GM12892 (cell line): ENCODE measurements around the gene SLC16A3.
"Not testable (repeated sequence)": the region's sequence is repeated elsewhere in the genome, so short reads cannot be mapped to it uniquely, and the experiment has no call there.

Source experiments
- DNase-seq: peaks from one replicate; pipeline ENCODE4 v3.0.0; 2011; ENCODE audit not compliant: insufficient read length
- FAIRE-seq: peaks from 2 replicates; lab custom pipeline; 2011; peaks lifted over from hg19 to GRCh38; lab: Jason Lieb, UNC
- POLR2A ChIP-seq: IDR thresholded peaks from 2 replicates; pipeline ENCODE4 v1.6.1; 2011; ENCODE audit warnings: low read depth, low read length, control low read depth
- POLR2AphosphoS5 ChIP-seq: IDR thresholded peaks from 2 replicates; pipeline ENCODE4 v1.6.1; 2011; ENCODE audit warnings: low read depth, low read length, control low read depth
- TAF1 ChIP-seq: IDR thresholded peaks from 2 replicates; pipeline ENCODE4 v1.6.1; 2011; ENCODE audit warnings: low read depth, mild to moderate bottlenecking, control low read depth, low read length, borderline replicate concordance

The SLC16A3 gene

DNA sequence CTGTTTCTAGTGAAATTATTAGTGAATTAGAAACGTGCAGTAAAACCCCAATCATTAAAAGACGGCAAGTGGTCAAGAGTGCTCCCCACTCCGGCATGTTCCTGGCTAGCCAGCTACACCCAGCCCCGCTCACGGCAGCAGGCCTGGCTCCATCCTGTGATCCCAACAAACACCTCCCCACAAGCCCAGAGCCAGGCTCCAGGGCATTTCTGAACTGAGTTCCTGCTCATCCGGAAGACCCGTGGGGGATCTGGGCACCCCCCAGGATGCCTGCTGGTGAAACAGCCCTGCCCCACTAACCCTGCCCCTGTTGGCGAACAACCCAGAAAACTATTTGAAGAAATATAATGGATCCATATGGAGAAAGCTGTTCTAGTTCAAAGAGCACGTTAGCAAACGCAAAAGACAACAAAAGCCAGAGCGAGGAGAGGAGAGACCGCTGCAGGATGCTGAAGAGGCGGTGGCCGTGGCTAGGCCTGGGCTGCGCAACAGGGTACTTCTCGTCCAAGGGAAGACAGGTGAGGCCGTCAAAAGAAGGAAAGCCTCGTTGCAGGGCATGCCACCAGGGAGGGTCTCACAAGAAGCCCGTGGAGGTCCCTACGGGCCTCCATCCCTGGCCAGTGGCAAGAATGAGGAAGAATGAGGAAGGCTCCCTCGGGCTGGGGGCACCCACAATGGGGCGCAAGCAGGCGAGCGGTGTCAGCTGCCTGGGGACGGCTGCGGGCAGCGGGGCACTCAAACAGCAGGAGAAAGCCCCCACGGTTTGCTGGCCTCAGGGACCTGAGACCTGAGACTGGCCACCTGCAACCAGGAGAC, 19.2 kb downstream of the SLC16A3 start:
- FAIRE-seq: no peak
- DNase-seq: no peak
- TF ChIP-seq TAF1 (no peak), POLR2A (no peak; the same call in 1 of the 2 replicates), POLR2AphosphoS5 (peak; percentile 60)

GRCh38 chr17:82248815-82249674, 20.2 kb downstream of the SLC16A3 start:
- FAIRE-seq (no peak), DNase-seq (no peak)
- TF ChIP-seq POLR2A: peak; percentile 26
- TF ChIP-seq POLR2AphosphoS5: no peak; the same call in 1 of the 2 replicates

DNA sequence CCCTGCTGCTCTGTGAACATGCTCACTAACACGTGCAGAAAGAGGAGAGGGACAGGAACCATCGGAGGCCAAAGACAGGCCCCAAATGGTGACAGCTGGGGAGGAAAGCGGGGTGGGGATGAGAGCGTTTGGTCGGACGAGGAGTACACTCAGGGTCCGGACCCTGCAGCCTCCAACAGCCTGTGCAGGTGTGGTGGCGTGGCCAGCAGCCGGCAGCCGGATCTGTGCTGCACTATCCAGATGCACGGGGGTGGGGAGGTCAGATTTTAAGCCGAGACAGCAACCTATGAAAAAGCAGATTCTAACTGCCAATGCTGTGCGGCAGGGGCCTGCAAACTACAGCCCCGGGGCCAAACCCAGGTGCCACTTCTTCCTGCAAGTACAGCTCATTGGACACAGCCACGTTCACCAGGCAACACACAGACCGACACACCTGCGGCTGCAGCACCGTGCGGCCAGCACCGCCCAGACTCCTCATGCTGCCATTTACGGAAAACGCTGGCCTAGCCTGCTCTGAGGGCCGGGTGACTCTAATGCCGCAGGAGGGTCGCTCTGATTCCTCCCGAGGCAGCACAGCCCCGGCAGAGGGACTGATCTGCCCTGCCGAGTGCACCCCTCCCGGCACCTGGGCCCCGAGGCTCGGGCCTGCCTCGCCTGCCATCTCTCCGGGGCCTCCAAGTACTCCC, 21.2 kb downstream of the SLC16A3 start:
- TF ChIP-seq POLR2A (no peak; the same call in none of the 2 replicates), TAF1 (no peak), POLR2AphosphoS5 (no peak; the same call in 1 of the 2 replicates)
- FAIRE-seq (no peak), DNase-seq (no peak)

DNA sequence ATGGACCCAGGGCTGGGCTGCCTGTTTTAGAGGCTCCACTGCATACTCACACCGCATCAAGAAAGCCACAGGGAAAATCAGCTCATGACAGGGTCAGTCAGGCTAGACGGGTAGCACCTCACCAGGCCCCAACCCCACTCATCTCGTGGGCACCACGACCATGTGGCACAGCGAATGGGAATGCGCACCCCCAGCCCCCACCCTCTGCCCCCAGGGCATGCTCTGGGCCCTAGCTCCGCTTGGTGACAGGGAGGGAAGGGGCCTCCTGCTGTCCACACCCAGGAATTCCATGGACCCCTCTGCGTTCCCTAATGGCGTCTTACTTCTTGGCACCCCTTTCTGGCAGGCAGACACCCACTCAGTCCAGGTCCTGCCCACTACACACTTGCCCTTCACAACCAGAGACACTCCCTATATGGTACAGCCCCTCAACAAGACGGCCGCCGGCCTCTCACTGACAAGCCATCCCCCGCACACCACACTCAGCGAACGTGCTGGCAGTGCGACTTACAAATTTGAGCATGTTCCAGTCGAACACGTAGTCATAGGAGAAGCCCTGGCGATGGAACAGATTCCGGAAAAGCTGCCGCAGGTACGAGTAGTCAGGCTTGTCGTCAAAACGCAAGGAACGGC, 22.1 kb downstream of the SLC16A3 start:
- TF ChIP-seq POLR2AphosphoS5 (no peak; the same call in 1 of the 2 replicates), POLR2A (peak; percentile 37; the same call in 1 of the 2 replicates)
- FAIRE-seq: no peak
- DNase-seq: no peak

DNA sequence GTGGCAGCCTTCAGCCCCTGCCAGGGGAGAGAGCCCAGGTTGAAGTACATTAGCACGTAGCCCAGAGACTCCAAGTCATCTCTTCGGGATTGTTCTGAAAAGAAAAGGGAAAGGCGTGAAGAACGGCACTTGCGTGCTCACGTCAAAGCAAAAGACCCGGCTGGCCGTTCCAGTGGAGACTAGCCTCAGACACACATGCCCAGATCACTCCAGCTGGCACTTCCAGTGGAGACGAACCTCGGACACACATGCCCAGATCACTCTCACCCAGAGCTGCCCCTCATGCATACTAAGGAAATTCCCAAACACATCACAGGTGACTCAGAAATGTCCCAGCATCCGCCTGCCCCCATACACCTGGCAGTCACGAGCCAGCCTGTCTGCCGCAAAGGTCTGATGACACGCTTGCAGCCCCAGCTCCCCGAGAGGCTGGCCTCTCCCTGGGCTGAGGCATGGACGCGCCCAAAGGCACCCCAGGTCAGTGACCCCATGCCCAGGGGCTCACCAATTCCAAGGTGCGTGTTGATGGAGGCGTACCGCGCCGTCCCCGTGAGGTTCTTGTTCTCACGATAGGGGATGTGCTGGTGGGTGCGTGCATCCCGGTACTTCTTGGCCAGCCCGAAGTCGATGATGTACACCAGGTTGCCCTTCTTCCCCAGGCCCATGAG, 23.8 kb downstream of the SLC16A3 start:
- FAIRE-seq (no peak), DNase-seq (no peak)
- peak; percentile 33; the same call in 1 of the 2 replicates for TF ChIP-seq POLR2AphosphoS5
- TF ChIP-seq POLR2A: no peak
- TF ChIP-seq TAF1: no peak

- DNase-seq: no peak
- FAIRE-seq: no peak
- no peak for TF ChIP-seq TAF1
- peak; percentile 34; the same call in 1 of the 2 replicates for TF ChIP-seq POLR2A
- no peak for TF ChIP-seq POLR2AphosphoS5
Measured at GRCh38 chr17:82253179-82253544, 24.3 kb downstream of the SLC16A3 start.

GRCh38 chr17:82254096-82254495, 25.3 kb downstream of the SLC16A3 start:
- not testable (repeated sequence) for FAIRE-seq

DNA sequence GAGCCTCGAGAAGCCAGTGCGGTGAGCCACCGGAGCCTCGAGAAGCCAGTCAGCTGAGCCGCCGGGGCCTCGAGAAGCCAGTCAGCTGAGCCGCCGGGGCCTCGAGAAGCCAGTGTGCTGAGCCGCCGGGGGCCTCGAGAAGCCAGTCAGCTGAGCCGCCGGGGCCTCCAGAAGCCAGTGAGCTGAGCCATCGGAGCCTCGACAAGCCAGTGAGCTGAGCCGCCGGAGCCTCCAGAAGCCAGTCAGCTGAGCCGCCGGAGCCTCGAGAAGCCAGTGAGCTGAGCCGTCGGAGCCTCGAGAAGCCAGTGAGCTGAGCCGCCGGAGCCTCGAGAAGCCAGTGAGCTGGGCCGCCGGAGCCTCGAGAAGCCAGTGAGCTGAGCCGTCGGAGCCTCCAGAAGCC, 25.9 kb downstream of the SLC16A3 start:
- DNase-seq, FAIRE-seq: not testable (repeated sequence)

More at GRCh38 chr17:82254096-82254495, 25.3 kb downstream of the SLC16A3 start:
- DNase-seq: not testable (repeated sequence)

GRCh38 chr17:82255402-82255972, 26.6 kb downstream of the SLC16A3 start:
- no peak for FAIRE-seq
- no peak for DNase-seq
- no peak for TF ChIP-seq TAF1
- TF ChIP-seq POLR2A: no peak; the same call in 1 of the 2 replicates
- TF ChIP-seq POLR2AphosphoS5: no peak

DNA sequence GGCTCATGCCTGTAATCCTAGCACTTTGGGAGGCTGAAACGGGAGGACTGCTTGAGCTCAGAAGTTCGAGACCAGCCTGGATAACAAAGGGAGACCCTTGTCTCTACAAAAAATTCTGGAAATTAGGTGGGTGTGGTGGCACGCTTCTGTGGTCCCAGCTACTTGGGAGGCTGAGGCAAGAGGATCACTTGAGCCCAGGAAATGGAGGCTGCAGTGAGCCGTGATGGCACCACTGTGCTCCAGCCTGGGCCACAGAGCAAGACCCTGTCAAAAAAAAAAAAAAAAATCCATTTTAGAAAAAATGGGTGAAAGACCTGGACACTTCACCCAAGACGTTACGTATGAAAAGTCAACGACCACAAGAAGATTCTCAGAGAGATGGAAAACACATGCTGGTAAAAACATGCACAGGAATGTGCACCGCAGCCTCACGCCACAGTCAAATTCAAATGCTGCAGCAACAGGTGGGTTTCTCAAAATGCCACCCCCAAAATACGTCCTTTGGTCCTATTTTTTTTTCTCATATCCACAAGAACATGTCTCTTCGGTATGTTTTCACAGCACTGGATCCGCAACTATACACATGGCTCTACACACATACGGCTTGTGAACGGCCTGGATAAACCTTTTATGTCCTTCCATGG, 27.5 kb downstream of the SLC16A3 start:
- FAIRE-seq (no peak), DNase-seq (no peak)
- TF ChIP-seq TAF1 (no peak), POLR2A (peak; percentile 31; the same call in 1 of the 2 replicates), POLR2AphosphoS5 (peak; percentile 53; the same call in 1 of the 2 replicates)
